ENCODE results near the gene STK38L. TPM values are rescaled to one million over a fixed set of nuclear protein-coding genes. Genes with fewer than 3 reads are reported as not detected.

The STK38L gene
- total RNA-seq, 2 donors from 2014 or later, result 33.2 to 78.3 TPM

GRCh38 chr12:27257104-27257843 is 13.2 kb downstream of the STK38L start:
- no peak overlapping the region for H3K27ac Mint-ChIP-seq
- H3K4me1 Mint-ChIP-seq, result peaks cover 2% of the 10 kb centered on the region
- no peaks in the 10 kb centered on the region for H3K9me3 ChIP-seq (ENCODE audit: control insufficient read depth, low read length)
- 91% methylated on average over 2 of the region's 2 CpGs; no CpG with 5 or more reads in 1 of the 2 experiments for WGBS, 2 experiments (ENCODE audit: insufficient coverage in 1 of 2, insufficient read length in 1 of 2)
- no peaks in the 10 kb centered on the region for H3K27me3 ChIP-seq (ENCODE audit: control insufficient read depth, insufficient read depth, low read length, poor library complexity, severe bottlenecking)
- no peak for DNase-seq
- H3K4me3 ChIP-seq (ENCODE audit: low read length), result no peak overlapping the region
- H3K4me1 ChIP-seq (ENCODE audit: control insufficient read depth, insufficient read depth, low read length), result no peaks in the 10 kb centered on the region
- no peaks in the 10 kb centered on the region for H3K36me3 Mint-ChIP-seq (ENCODE audit: low read depth)
- TF ChIP-seq CTCF (conservative IDR thresholded peaks at IDR 0.05), result no peak
- no peaks in the 10 kb centered on the region for H3K27me3 Mint-ChIP-seq (ENCODE audit: insufficient read depth)
- no peak overlapping the region for H3K9ac ChIP-seq (ENCODE audit: extremely low read depth, low read length, poor library complexity, severe bottlenecking)
- no peaks in the 10 kb centered on the region for H3K9me3 Mint-ChIP-seq
- H3K27ac ChIP-seq (ENCODE audit: low read depth, low read length), result no peak overlapping the region
- H3K36me3 ChIP-seq (ENCODE audit: control insufficient read depth, insufficient read depth, low read length), result no peaks in the 10 kb centered on the region
- no peak overlapping the region for H3K4me3 Mint-ChIP-seq

DNA sequence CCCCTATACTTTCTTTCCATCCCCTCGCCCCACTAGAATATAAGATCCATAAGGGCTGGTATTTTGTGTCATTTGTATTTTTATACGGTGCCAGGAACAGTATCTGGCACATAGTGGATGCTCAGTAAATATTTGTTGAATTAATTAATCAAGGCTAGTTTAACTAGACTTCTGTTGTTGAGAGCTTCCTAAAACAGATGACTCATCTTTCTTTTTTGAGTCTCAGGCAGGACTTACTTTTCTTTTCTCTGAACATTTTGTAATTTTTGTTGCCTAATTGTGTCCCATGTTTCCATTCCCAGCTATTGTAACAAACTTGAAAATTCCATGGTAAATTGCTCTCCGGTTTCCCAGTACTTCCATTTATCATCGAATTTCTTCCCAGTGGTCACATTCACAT is 16.7 kb downstream of the STK38L start:
- peaks cover 2% of the 10 kb centered on the region for H3K4me1 Mint-ChIP-seq
- WGBS, 2 experiments (ENCODE audit: insufficient coverage in 1 of 2, insufficient read length in 1 of 2), result 97 to 100% methylated on average over 1 to 4 of the region's 4 CpGs
- no peaks in the 10 kb centered on the region for H3K9me3 Mint-ChIP-seq
- no peaks in the 10 kb centered on the region for H3K27me3 Mint-ChIP-seq (ENCODE audit: insufficient read depth)
- peak overlapping the region; percentile 16 for H3K27ac Mint-ChIP-seq
- H3K9ac ChIP-seq (ENCODE audit: extremely low read depth, low read length, poor library complexity, severe bottlenecking), result no peak overlapping the region
- no peaks in the 10 kb centered on the region for H3K27me3 ChIP-seq (ENCODE audit: control insufficient read depth, insufficient read depth, low read length, poor library complexity, severe bottlenecking)
- H3K36me3 Mint-ChIP-seq (ENCODE audit: low read depth), result no peaks in the 10 kb centered on the region
- no peaks in the 10 kb centered on the region for H3K9me3 ChIP-seq (ENCODE audit: control insufficient read depth, low read length)
- TF ChIP-seq CTCF (conservative IDR thresholded peaks at IDR 0.05), result no peak
- no peak overlapping the region for H3K4me3 Mint-ChIP-seq
- H3K4me3 ChIP-seq (ENCODE audit: low read length), result no peak overlapping the region
- no peaks in the 10 kb centered on the region for H3K4me1 ChIP-seq (ENCODE audit: control insufficient read depth, insufficient read depth, low read length)
- no peaks in the 10 kb centered on the region for H3K36me3 ChIP-seq (ENCODE audit: control insufficient read depth, insufficient read depth, low read length)
- no peak for DNase-seq
- H3K27ac ChIP-seq (ENCODE audit: low read depth, low read length), result no peak overlapping the region

- H3K4me1 Mint-ChIP-seq, result peaks cover 2% of the 10 kb centered on the region
- no peaks in the 10 kb centered on the region for H3K27me3 Mint-ChIP-seq (ENCODE audit: insufficient read depth)
- no peaks in the 10 kb centered on the region for H3K9me3 ChIP-seq (ENCODE audit: control insufficient read depth, low read length)
- H3K27ac ChIP-seq (ENCODE audit: low read depth, low read length), result no peak overlapping the region
- no peak overlapping the region for H3K4me3 Mint-ChIP-seq
- H3K36me3 ChIP-seq (ENCODE audit: control insufficient read depth, insufficient read depth, low read length), result no peaks in the 10 kb centered on the region
- no peak overlapping the region for H3K4me3 ChIP-seq (ENCODE audit: low read length)
- no peaks in the 10 kb centered on the region for H3K9me3 Mint-ChIP-seq
- no peaks in the 10 kb centered on the region for H3K4me1 ChIP-seq (ENCODE audit: control insufficient read depth, insufficient read depth, low read length)
- no peaks in the 10 kb centered on the region for H3K27me3 ChIP-seq (ENCODE audit: control insufficient read depth, insufficient read depth, low read length, poor library complexity, severe bottlenecking)
- peaks cover 6% of the 10 kb centered on the region for H3K36me3 Mint-ChIP-seq (ENCODE audit: low read depth)
- DNase-seq, result no peak
- no peak overlapping the region for H3K9ac ChIP-seq (ENCODE audit: extremely low read depth, low read length, poor library complexity, severe bottlenecking)
- 100% methylated on average over 3 of the region's 3 CpGs; no CpG with 5 or more reads in 1 of the 2 experiments for WGBS, 2 experiments (ENCODE audit: insufficient coverage in 1 of 2, insufficient read length in 1 of 2)
- no peak for TF ChIP-seq CTCF (conservative IDR thresholded peaks at IDR 0.05)
- no peak overlapping the region for H3K27ac Mint-ChIP-seq
These were observed 17.8 kb downstream of the STK38L start for GRCh38 chr12:27261866-27262265.

Data from endodermal cell (in vitro differentiated cells).